HG02759 (cell line): ENCODE results near the gene MTMR11.

Experiments
- ATAC-seq: cut with Tn5 transposase; IDR thresholded peaks from one replicate; pipeline ENCODE4 v1.9.1; 2021; ENCODE audit warnings: mild to moderate bottlenecking, moderate library complexity; ENCODE audit not compliant: unreplicated experiment

Gene MTMR11

GRCh38 chr1:149936992-149937705 lies 470 bp upstream of the MTMR11 start:
- ATAC-seq, result no peak

- ATAC-seq, result no peak
These were observed 2.3 kb downstream of the MTMR11 start for GRCh38 chr1:149934356-149934755.

- no peak for ATAC-seq
These were observed 3.5 kb downstream of the MTMR11 start for GRCh38 chr1:149933208-149933607.

- no peak for ATAC-seq
These were observed 4.2 kb downstream of the MTMR11 start for GRCh38 chr1:149932474-149932873.

- ATAC-seq, result no peak
These were observed 5.4 kb downstream of the MTMR11 start for GRCh38 chr1:149931212-149931790.

- ATAC-seq, result no peak
These were observed 6.8 kb downstream of the MTMR11 start for GRCh38 chr1:149929856-149930255.

- no peak for ATAC-seq
These were observed 8.3 kb downstream of the MTMR11 start for GRCh38 chr1:149928401-149928724.

- ATAC-seq, result peak; percentile 97
These were observed 8.9 kb downstream of the MTMR11 start, which contains the start of gene SF3B4 for GRCh38 chr1:149927563-149928400. Gene SF3B4 (minus strand): TSS chr1:149927803. CDS start chr1:149927759, 44 bp downstream.

- no peak for ATAC-seq
These were observed 9.6 kb downstream of the MTMR11 start for GRCh38 chr1:149927056-149927562.

- no peak for ATAC-seq
These were observed 10.4 kb downstream of the MTMR11 start for GRCh38 chr1:149926296-149926695.

- no peak for ATAC-seq
These were observed 10.9 kb downstream of the MTMR11 start for GRCh38 chr1:149925751-149926150.

GRCh38 chr1:149925345-149925744 lies 11.3 kb downstream of the MTMR11 start:
- ATAC-seq, result no peak

GRCh38 chr1:149923626-149924025 lies 13.1 kb downstream of the MTMR11 start:
- no peak for ATAC-seq

- ATAC-seq, result no peak
These were observed 19.0 kb downstream of the MTMR11 start, which contains the start of gene SV2A for GRCh38 chr1:149917571-149918144. Gene SV2A (minus strand): TSS chr1:149917844. CDS start chr1:149913840, 4,004 bp downstream.

GRCh38 chr1:149916898-149917252 lies 19.8 kb downstream of the MTMR11 start:
- ATAC-seq, result no peak

GRCh38 chr1:149916193-149916897 lies 20.3 kb downstream of the MTMR11 start:
- no peak for ATAC-seq

- no peak for ATAC-seq
These were observed 21.1 kb downstream of the MTMR11 start for GRCh38 chr1:149915429-149916192.

GRCh38 chr1:149914545-149914944 lies 22.1 kb downstream of the MTMR11 start:
- no peak for ATAC-seq

GRCh38 chr1:149906570-149907075 lies 30.1 kb downstream of the MTMR11 start:
- ATAC-seq, result no peak
